Activated CD4-positive, CD25-positive, alpha-beta regulatory T cell treated with anti-CD3 and anti-CD28 coated beads, Interleukin-2, amount 50 U/mL, for 24 hours (primary cell): ENCODE measurements around the gene PHLDA3.

ENCODE experiments used
- ATAC-seq, 2 donors: fragments of 150-1000 bp; cut with Tn5 transposase; one replicate each; pipeline ENCODE4 v1.10.0; 2021; ENCODE audit warnings: mild to moderate bottlenecking in 1 of 2, moderate library complexity in 1 of 2

Gene PHLDA3

GRCh38 chr1:201460814-201461644 lies 8.0 kb downstream of the PHLDA3 start:
- no peak for ATAC-seq

- no peak for ATAC-seq
Observed at GRCh38 chr1:201459775-201460174, 9.2 kb downstream of the PHLDA3 start.

- no peak for ATAC-seq
Observed at GRCh38 chr1:201459052-201459451, 9.9 kb downstream of the PHLDA3 start.

GRCh38 chr1:201457508-201457960 lies 11.5 kb downstream of the PHLDA3 start:
- no peak for ATAC-seq

- no peak for ATAC-seq
Observed at GRCh38 chr1:201456499-201457309, 12.3 kb downstream of the PHLDA3 start.

GRCh38 chr1:201455098-201455497 lies 13.9 kb downstream of the PHLDA3 start:
- no peak for ATAC-seq

- no peak for ATAC-seq
Observed at GRCh38 chr1:201454608-201455007, 14.4 kb downstream of the PHLDA3 start.

GRCh38 chr1:201452866-201453265 lies 16.1 kb downstream of the PHLDA3 start:
- no peak for ATAC-seq

DNA sequence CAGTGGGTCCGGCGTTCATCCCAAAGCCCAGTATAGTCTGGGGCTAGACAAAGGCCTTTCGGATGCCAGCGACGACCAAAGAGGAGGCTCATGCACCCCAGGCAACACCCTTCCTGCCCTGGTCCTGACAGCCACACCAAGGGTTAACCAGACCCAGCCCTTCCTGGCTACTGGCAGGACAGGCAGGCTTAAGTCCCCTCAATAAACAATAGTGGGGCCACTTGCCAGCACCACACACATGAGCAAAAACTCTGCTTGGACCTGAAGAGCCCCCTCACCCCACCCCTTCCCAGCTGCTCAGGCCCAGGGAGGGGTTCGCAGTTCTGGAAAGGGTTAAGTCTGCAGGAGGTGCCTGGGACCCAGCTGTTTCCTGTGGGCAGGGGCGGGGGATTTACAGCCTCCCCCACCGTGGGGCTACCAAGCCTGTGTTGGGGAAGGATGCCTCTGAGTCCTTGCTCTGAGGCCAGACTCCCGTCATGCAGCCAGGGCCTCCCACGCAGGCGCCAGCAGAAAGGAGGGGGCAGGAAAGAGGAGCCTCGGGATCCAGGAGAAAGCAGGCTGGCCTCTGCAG lies 18.2 kb downstream of the PHLDA3 start:
- no peak for ATAC-seq

DNA sequence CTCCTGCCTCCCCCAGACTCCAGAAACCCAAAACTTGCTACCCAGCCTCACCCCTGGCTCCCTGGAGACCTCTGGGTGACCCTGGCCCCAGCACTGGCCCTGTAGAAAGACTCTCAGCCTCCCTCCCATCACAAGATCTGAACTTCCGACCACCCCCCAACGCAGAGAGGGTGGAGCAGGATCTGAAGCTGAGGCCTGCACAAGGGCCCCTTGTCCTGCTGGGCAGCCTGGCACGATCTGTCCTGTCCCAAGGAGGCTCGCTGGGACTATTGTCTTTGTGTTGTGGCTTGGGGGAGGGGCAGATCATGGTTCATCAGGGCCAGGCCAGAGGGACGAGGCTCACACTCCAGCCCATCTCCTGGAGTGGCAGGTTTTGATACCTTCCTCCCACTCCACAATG lies 20.0 kb downstream of the PHLDA3 start:
- no peak for ATAC-seq

GRCh38 chr1:201447903-201448871 lies 20.8 kb downstream of the PHLDA3 start:
- ATAC-seq, result peak; percentile 76 to 77

- ATAC-seq, result no peak
Observed at GRCh38 chr1:201445310-201445709, 23.7 kb downstream of the PHLDA3 start.

DNA sequence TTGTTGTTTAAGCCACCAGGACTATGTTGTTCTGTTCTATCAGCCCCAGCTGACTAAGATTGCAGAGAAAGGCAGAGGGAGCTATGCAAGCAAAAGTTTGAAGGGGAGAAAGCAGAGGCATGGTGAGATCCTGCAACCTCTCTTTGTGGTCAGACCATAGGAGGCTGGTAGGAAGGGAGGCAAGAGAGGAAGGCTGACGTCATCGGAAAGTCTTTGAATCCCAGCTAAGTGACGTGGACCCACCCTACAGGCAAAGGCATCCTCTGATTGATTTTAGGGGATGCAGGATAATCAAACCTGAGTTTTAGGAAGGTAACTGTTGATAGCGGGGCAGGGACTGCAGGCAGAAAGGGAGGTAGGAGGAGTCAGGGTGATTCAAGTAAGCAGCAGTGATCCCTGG lies 24.2 kb downstream of the PHLDA3 start:
- no peak for ATAC-seq

DNA sequence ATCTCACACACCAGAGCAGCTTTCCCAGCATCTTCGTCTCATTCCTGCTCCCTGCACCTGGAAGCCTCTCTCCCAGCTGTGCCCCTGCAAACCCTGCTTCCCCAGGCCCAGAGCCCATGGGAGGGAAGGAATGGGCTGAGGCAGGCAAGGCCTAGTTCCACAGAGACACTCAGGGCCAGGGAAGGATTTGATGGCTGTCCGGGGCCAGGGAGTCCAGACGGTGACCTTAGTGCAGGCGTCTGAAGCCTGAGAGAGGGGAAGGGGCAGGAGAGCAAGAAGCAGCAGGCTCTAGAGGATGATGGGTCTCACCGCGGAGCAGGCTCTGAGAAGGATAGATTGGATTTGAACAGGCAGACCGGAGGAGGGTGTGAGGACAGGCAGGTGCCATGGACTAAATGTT lies 25.2 kb downstream of the PHLDA3 start:
- ATAC-seq, result no peak

DNA sequence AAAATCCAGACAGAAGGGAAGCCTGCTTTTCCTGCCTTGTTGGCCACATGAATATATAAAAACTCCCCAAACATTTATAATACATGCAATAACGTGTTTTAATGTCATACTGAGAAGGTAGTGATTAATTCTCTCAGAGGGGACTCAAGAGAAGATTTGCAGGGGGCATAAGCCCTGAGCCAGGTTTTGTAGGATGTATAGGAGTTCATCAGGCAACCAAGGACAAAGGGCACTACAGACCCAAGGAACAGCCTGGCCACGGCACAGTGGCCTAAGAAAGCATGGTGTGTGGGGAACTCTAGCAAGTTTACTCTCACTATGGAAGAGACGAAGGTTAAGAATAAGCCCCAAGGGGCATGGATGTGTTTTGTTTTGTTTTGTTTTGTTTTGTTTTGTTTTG lies 32.0 kb downstream of the PHLDA3 start:
- no peak for ATAC-seq

GRCh38 chr1:201436393-201436792 lies 32.6 kb downstream of the PHLDA3 start:
- ATAC-seq, result no peak

- no peak for ATAC-seq
Observed at GRCh38 chr1:201434266-201434665, 34.7 kb downstream of the PHLDA3 start.

DNA sequence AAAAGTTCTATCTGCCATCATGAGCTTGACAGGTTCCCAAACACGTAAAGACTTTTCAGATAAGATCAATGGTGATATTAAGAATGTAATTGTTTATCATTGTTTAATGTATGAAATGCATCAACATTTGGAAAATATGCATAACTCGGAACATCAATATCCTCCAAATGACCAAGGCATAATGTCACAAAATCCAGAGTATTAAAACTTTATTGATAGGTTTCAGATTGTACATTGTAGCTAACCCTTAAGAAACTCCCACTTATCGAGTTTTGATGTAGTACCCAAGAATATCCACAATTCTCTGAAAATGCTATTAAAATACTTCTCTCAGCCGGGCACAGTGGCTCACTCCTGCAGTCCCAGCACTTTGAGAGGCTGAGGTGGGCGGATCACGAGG lies 35.4 kb downstream of the PHLDA3 start:
- ATAC-seq, result no peak

GRCh38 chr1:201430776-201431175 lies 38.2 kb downstream of the PHLDA3 start:
- no peak for ATAC-seq

- ATAC-seq, result no peak
Observed at GRCh38 chr1:201429736-201430501, 39.1 kb downstream of the PHLDA3 start.

DNA sequence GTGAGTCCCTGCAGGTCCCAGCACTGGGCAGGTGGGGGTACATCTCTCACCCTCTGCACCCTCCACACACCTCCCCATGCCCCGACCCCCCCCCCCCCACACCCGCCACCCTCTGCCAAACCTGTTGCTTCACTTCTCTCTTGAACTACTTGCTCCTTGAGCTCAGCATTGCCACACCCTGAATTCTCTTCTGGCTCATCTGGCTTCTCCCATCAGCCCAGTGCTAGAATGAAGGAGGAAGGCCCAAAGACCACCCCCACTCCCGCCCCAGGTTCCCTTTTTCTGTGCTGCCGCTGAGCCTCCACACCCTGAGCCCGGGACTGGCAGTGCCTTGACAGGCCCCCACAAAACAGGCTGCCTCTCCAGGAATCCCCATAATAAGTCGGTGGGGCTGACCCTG lies 41.0 kb downstream of the PHLDA3 start:
- no peak for ATAC-seq
